TTC549 (cell line): ENCODE results near the gene MCOLN2.
A peak's percentile ranks its signal among the peaks of the same experiment; 100 is the strongest.
"Not testable (repeated sequence)": the region's sequence is repeated elsewhere in the genome, so short reads cannot be mapped to it uniquely, and the experiment has no call there.

Source experiments
- FAIRE-seq: peaks from 2 replicates; lab custom pipeline; 2012; peaks lifted over from hg19 to GRCh38; lab: Jason Lieb, UNC

The MCOLN2 gene

DNA sequence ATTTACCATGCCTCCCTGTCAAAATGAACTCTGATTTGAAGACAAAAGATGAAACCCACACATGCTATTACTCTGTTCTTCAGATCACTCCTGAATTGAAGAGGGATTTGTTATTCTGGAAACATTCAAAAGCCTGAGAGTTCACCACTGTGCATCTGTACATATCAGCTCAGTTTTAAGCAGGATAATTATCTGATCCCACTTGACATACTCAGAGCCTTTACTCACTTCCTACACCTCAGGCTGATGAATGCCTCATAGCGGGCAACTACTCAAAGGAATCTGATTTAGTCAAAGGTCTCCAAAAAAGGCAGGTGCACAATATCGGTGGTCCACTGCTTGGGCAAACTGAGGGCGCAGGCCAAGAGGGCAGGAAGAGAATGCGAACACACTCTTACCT is 56.4 kb downstream of the MCOLN2 start:
- no peak for FAIRE-seq

- no peak for FAIRE-seq
Observed at GRCh38 chr1:84939761-84940160, 57.2 kb downstream of the MCOLN2 start.

DNA sequence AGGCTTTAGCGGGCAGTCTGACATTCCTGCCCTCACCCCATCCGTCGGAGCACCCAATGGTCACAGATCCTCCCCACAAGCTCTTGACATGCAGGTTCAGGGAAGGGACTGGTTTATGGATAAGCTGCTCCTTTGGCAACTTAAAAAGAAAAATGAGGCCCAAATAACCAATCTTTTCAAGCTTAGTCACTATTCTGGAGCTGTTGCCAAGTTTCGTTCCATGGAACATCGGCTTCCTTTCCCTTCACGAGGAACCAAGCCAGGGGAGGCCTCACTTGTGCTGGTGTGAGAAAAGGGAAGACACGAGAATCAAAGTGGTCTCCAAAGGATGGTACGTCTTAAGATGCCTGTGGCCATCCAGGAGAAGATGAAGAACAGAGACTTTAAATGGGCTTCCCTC is 57.8 kb downstream of the MCOLN2 start:
- no peak for FAIRE-seq

DNA sequence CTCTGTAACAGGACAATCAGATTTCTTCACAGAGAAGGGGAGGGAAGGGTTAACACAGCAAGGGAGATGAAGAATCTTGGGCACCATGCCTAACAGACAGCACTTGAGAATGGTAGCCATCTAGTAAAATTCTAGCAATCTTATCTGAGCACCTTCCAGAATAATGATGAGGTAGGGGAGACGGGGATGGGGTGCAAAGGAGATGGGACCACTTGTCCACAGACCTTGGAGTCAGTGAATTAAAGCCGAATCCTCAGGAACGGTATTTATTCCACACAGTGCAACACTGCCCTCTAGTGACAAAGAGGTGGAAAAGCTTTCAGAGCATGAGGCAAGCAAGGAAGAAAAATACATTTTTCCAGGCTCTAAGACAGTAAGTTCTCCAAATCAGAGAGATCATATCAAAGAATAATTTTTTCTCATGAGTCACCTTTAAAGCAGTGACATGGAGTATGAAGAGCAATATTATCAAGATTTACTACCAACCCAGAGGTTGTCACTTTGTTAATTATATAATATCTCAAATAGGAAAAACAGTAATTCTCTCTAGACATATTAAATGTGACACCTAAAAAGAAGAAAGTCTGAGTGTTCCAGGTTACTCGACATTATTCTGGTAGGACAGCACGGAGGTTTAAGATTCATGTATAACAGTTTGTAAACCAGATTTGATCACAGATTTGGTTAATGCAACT is 60.6 kb downstream of the MCOLN2 start:
- FAIRE-seq: peak; percentile 55

DNA sequence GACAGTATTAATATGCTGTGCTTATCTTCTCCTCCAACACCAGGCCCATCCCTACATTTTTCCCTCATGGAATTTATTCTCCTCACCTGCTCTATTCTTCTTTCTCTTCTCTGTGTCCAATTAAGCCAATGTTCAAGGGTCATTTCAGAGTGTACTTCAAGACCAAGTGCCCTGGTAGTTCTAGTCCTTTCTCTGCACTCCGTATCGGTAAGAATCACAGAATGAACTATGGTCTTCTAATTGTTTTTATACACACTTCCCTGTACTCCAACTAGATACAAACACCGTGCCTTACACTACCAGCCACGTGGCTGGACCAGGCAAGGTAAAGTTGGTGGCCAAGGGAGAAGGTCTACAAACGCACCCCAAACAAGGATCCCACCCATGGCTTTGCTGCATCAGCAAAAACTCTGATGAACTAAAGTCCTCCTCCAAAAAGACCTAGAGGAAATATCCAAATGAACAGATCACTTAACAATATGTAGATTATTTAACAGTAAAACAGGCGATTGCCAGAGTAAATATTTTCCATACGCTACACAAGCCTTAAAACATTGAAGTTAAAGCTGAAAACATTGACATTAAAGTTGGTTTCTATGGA is 63.8 kb downstream of the MCOLN2 start:
- FAIRE-seq: no peak

GRCh38 chr1:84930831-84931230 is 66.1 kb downstream of the MCOLN2 start:
- no peak for FAIRE-seq

DNA sequence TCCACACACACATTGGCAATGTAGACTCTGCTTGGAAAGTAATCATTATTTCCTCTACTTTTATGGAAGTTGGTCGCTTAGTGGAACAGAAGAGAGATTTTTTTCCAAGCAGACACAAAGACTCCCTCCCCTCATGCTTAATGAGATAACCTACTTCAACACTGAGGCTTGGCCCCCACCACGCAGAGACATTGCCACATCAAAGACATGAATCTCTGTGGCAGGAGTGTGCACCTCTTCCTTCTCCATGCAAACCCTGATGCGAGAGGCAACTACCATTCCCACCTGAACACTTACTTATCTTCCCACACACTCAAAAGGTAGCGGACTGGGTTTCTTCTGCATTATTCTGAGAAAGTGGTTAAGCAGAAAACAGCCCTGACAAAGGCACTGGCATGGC is 66.6 kb downstream of the MCOLN2 start:
- no peak for FAIRE-seq

- no peak for FAIRE-seq
Observed at GRCh38 chr1:84929581-84929980, 67.3 kb downstream of the MCOLN2 start.

DNA sequence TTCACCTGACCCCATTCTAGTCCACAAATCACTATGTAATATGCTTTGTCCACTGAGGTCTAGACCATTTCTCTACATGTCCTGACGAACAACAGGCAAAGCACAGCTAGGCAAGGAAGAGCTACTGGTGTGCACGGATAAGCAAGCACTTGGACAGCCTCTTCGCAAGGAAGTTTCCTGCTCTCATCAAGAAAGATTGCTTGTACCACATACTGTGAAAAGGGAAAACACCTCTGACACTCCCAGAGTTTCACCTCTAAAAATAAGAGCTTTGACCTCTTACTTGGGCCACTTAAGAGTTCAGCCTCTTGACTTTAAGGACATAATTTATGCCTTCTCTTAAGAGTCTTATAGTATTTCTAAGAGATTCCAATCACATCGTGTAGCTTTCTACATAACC is 67.9 kb downstream of the MCOLN2 start:
- FAIRE-seq: no peak

DNA sequence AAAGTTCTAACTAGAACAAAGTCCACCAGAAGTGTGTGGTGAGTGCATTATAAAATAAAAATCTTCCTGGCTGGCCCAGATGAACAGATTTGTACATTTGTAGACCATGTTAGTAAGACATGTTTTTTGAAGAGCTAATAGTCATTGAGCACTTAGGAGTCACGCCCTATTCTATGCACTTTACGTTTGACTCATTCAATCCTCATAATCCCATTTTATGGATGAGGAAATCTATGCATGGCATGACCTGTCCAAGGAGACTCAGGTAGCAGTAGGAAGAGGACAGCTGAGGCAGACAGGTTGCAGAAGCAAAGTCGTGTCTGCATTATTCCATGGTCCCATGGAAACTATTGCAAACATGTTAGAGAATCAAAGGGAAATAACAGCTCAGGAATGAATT is 73.6 kb downstream of the MCOLN2 start:
- no peak for FAIRE-seq

- FAIRE-seq: no peak
Observed at GRCh38 chr1:84920159-84920558, 76.8 kb downstream of the MCOLN2 start.

GRCh38 chr1:84919461-84919970 is 77.4 kb downstream of the MCOLN2 start:
- no peak for FAIRE-seq

GRCh38 chr1:84918726-84919336 is 78.1 kb downstream of the MCOLN2 start:
- no peak for FAIRE-seq

GRCh38 chr1:84916897-84917296 is 80.0 kb downstream of the MCOLN2 start:
- no peak for FAIRE-seq

GRCh38 chr1:84913555-84913892 is 83.4 kb downstream of the MCOLN2 start:
- no peak for FAIRE-seq

- no peak for FAIRE-seq
Observed at GRCh38 chr1:84912726-84913554, 84.0 kb downstream of the MCOLN2 start.

GRCh38 chr1:84908746-84909464 is 88.0 kb downstream of the MCOLN2 start:
- FAIRE-seq: not testable (repeated sequence)

DNA sequence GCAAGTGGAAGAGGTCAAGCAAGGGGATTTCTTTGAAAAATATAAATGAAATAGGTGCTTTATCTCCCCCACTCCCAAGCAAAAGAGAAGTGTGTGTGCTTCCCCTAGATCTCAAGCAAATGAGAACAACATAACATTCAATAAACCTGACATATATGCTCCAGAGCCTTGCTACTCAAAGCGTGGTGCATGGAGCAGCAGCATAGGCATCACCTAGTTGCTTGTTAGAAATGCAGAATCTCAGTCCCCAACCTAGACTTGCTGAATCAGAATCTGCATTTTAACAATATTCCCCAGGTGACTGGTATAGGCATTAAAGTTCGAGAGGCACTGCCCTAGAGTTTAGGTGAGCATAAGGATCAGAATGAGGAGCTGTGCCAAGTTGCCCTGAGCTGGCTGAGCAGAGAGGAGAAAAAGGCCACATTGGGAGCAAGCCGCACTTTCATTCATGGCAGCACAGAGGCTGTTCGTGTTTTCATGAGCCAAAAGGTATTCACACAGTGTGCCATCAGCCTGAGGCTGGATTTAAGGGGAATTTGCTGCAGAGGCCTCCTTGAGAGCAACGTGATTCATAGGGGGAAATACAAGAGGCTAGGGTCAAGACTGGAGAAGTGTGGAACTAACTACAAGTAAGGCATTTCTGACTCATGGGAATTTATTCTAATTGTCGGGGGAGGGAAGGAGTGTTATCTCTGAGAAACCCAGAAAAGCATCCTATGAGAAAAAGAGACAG is 89.7 kb downstream of the MCOLN2 start:
- no peak for FAIRE-seq

DNA sequence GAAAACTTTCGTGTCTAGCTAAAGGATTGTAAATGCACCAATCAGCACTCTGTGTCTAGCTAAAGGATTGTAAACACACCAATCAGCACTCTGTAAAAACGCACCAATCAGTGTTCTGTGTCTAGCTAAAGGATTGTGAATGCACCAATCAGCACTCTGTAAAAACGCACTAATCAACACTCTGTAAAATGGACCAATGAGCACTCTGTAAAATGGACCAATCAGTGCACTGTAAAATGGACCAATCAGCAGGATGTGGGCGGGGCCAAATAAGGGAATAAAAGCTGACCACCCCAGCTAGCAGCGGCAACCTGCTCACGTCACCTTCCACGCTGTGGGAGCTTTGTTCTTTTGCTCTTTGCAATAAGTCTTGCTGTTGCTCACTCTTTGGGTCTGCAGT is 94.2 kb downstream of the MCOLN2 start:
- not testable (repeated sequence) for FAIRE-seq

- FAIRE-seq: no peak
Observed at GRCh38 chr1:84899969-84900368, 96.9 kb downstream of the MCOLN2 start.

- no peak for FAIRE-seq
Observed at GRCh38 chr1:84896279-84896678, 100.6 kb downstream of the MCOLN2 start.
